ENCODE measurements around the gene ZC3H7B. TPM values are rescaled to one million over a fixed set of nuclear protein-coding genes. Genes with fewer than 3 reads are reported as not detected.
"Not testable (repeated sequence)": the region's sequence is repeated elsewhere in the genome, so short reads cannot be mapped to it uniquely, and the experiment has no call there.

The ZC3H7B gene
- total RNA-seq, 1 experiment from 2014 or later: 60.6 TPM

- CTCF ChIA-PET: interaction anchor here (0.7 kb wide), 1 partner anchor 120 kb away, joined by 4 read pairs; no protein-coding TSS in a partner anchor
- H3K9me3 Mint-ChIP-seq (ENCODE audit: unreplicated experiment): no peaks in the 10 kb centered on the region
Observed at GRCh38 chr22:41398921-41399320, 97.6 kb downstream of the ZC3H7B start.

GRCh38 chr22:41401781-41402648, 100.7 kb downstream of the ZC3H7B start:
- Mint-ChIP-seq H3K27me3 (ENCODE audit: insufficient read depth, unreplicated experiment) (no peaks in the 10 kb centered on the region), H3K36me3 (ENCODE audit: insufficient read depth, unreplicated experiment) (peaks cover 10% of the 10 kb centered on the region), H3K4me3 (ENCODE audit: unreplicated experiment) (no peak overlapping the region), H3K9me3 (ENCODE audit: unreplicated experiment) (no peaks in the 10 kb centered on the region), H3K4me1 (ENCODE audit: low read depth, unreplicated experiment) (peaks cover 16% of the 10 kb centered on the region), H3K27ac (ENCODE audit: unreplicated experiment) (no peak overlapping the region)
- no peaks in the 10 kb centered on the region; the same call in 1 of the 2 replicates for H3K36me3 ChIP-seq (ENCODE audit: control insufficient read depth, insufficient read depth, low read length)
- POLR2A ChIA-PET: interaction anchor here (2.3 kb wide), 1 partner anchor 21 kb away, joined by 11 read pairs; the partner anchor contains the start of gene TEF
- BruUV-seq (replicated peaks): no TSS peak
- no peaks in the 10 kb centered on the region for H3K4me1 ChIP-seq
- H3K27me3 ChIP-seq (replicated peaks; ENCODE audit: control insufficient read depth, insufficient read depth, low read length): no peaks in the 10 kb centered on the region
- CTCF ChIA-PET: interaction anchor here (0.7 to 3.9 kb wide), 4 partner anchors 20 to 125 kb away, joined by 3 to 45 read pairs (median 13); partner anchors contain the start of genes TEF and TOB2
- no peak for TF ChIP-seq CTCF (IDR thresholded peaks at IDR 0.05; ENCODE audit: insufficient read depth in 1 of 2, low read depth in 1 of 2, low read length in 1 of 2, severe bottlenecking in 1 of 2, unreplicated experiment in 1 of 2)
- no peaks in the 10 kb centered on the region for H3K9me3 ChIP-seq
- H3K4me3 ChIP-seq (ENCODE audit: low read depth, low read length): no peak overlapping the region
- peak in 1 of 2 experiments; percentile 11 for DNase-seq
- intact Hi-C loops (cut with micrococcal nuclease; ENCODE audit: unreplicated experiment): no loop called here

More at GRCh38 chr22:41398921-41399320, 97.6 kb downstream of the ZC3H7B start:
- Mint-ChIP-seq H3K36me3 (ENCODE audit: insufficient read depth, unreplicated experiment) (peaks cover 10% of the 10 kb centered on the region), H3K27ac (ENCODE audit: unreplicated experiment) (no peak overlapping the region), H3K4me3 (ENCODE audit: unreplicated experiment) (no peak overlapping the region), H3K27me3 (ENCODE audit: insufficient read depth, unreplicated experiment) (no peaks in the 10 kb centered on the region), H3K4me1 (ENCODE audit: low read depth, unreplicated experiment) (peaks cover 15% of the 10 kb centered on the region)
- Histone ChIP-seq H3K4me3 (ENCODE audit: low read depth, low read length) (no peak overlapping the region), H3K27me3 (replicated peaks; ENCODE audit: control insufficient read depth, insufficient read depth, low read length) (no peaks in the 10 kb centered on the region), H3K9me3 (no peaks in the 10 kb centered on the region), H3K36me3 (ENCODE audit: control insufficient read depth, insufficient read depth, low read length) (no peaks in the 10 kb centered on the region; the same call in none of the 2 replicates), H3K4me1 (no peaks in the 10 kb centered on the region)
- POLR2A ChIA-PET: no interaction called here
- intact Hi-C loops (cut with micrococcal nuclease; ENCODE audit: unreplicated experiment): no loop called here
- no peak for TF ChIP-seq CTCF (IDR thresholded peaks at IDR 0.05; ENCODE audit: insufficient read depth in 1 of 2, low read depth in 1 of 2, low read length in 1 of 2, severe bottlenecking in 1 of 2, unreplicated experiment in 1 of 2)
- no TSS peak for BruUV-seq (replicated peaks)
- no peak for DNase-seq

GRCh38 chr22:41402851-41403250, 101.5 kb downstream of the ZC3H7B start:
- H3K27ac Mint-ChIP-seq (ENCODE audit: unreplicated experiment); intact Hi-C loops (cut with micrococcal nuclease; ENCODE audit: unreplicated experiment); H3K36me3 ChIP-seq (ENCODE audit: control insufficient read depth, insufficient read depth, low read length); BruUV-seq (replicated peaks); H3K4me3 ChIP-seq (ENCODE audit: low read depth, low read length); H3K36me3 Mint-ChIP-seq (ENCODE audit: insufficient read depth, unreplicated experiment); H3K4me1 ChIP-seq; DNase-seq; H3K27me3 Mint-ChIP-seq (ENCODE audit: insufficient read depth, unreplicated experiment); H3K27me3 ChIP-seq (replicated peaks; ENCODE audit: control insufficient read depth, insufficient read depth, low read length); H3K4me3 Mint-ChIP-seq (ENCODE audit: unreplicated experiment); H3K9me3 ChIP-seq; H3K9me3 Mint-ChIP-seq (ENCODE audit: unreplicated experiment): not testable (repeated sequence)
- peaks cover 16% of the 10 kb centered on the region for H3K4me1 Mint-ChIP-seq (ENCODE audit: low read depth, unreplicated experiment)
- ChIA-PET POLR2A (interaction anchor here (2.3 kb wide), 1 partner anchor 22 kb away, joined by 11 read pairs; the partner anchor contains the start of gene TEF), CTCF (interaction anchor here (1.2 to 3.9 kb wide), 6 partner anchors 21 to 130 kb away, joined by 3 to 45 read pairs (median 11); partner anchors contain the start of gene TEF)
